Measurements from ENCODE around the gene PARD3.

Gene PARD3

GRCh38 chr10:34206078-34206934, 608.8 kb downstream of the PARD3 start:
- Histone ChIP-seq H3K9me3 (ENCODE audit: insufficient read depth, low read length) (no peaks in the 10 kb centered on the region), H3K9ac (ENCODE audit: low read length) (no peak overlapping the region), H3K79me2 (ENCODE audit: insufficient read depth, low read length) (no peaks in the 10 kb centered on the region), H3K4me2 (ENCODE audit: low read depth, low read length, poor library complexity, severe bottlenecking) (no peak overlapping the region), H3K4me3 (ENCODE audit: insufficient read depth, low read length, poor library complexity, severe bottlenecking) (no peak overlapping the region), H4K20me1 (ENCODE audit: low read depth, low read length) (no peaks in the 10 kb centered on the region), H3K27ac (ENCODE audit: low read depth, low read length) (no peak overlapping the region), H3K27me3 (ENCODE audit: low read length) (no peaks in the 10 kb centered on the region), H3F3A (ENCODE audit: insufficient read depth) (no peaks in the 10 kb centered on the region), H3K9me2 (replicated peaks; ENCODE audit: insufficient read depth, low read length) (no peaks in the 10 kb centered on the region), H2AFZ (ENCODE audit: low read depth, low read length, severe bottlenecking) (no peak overlapping the region), H3K36me3 (ENCODE audit: low read length) (no peaks in the 10 kb centered on the region)
- TF ChIP-seq EZH2phosphoT487 (conservative IDR thresholded peaks at IDR 0.05; ENCODE audit: low read length) (no peak), CTCF (IDR thresholded peaks at IDR 0.05; ENCODE audit: insufficient read depth, low read length, poor library complexity, severe bottlenecking) (no peak)

DNA sequence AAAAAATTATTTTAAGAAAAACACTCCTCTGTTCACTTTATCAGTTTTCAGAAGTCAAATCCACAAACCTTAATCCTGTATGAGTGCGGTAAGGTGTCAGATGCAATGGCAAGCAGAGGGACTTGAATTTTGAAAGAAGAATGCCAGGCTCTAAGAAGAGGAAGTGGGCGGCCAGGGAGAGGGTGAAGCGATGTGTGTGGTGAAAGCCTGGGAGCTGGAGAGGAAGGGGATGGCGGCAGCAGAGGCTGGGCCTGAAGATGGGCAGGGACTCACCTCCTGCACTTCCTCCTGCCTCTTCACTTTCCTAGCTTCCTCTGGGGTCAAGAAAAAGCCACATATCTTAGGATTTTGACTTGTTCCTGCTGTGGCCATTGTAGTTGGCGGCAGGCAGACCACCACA, 609.6 kb downstream of the PARD3 start:
- H3K9me3 ChIP-seq (ENCODE audit: insufficient read depth, low read length), result no peaks in the 10 kb centered on the region
- no peak overlapping the region for H3K9ac ChIP-seq (ENCODE audit: low read length)
- H3K9me2 ChIP-seq (replicated peaks; ENCODE audit: insufficient read depth, low read length), result no peaks in the 10 kb centered on the region
- H3K27me3 ChIP-seq (ENCODE audit: low read length), result no peaks in the 10 kb centered on the region
- no peak overlapping the region for H2AFZ ChIP-seq (ENCODE audit: low read depth, low read length, severe bottlenecking)
- H3K27ac ChIP-seq (ENCODE audit: low read depth, low read length), result no peak overlapping the region
- no peaks in the 10 kb centered on the region for H4K20me1 ChIP-seq (ENCODE audit: low read depth, low read length)
- no peak for TF ChIP-seq EZH2phosphoT487 (conservative IDR thresholded peaks at IDR 0.05; ENCODE audit: low read length)
- no peak for TF ChIP-seq CTCF (IDR thresholded peaks at IDR 0.05; ENCODE audit: insufficient read depth, low read length, poor library complexity, severe bottlenecking)
- H3K36me3 ChIP-seq (ENCODE audit: low read length), result no peaks in the 10 kb centered on the region
- no peaks in the 10 kb centered on the region for H3K79me2 ChIP-seq (ENCODE audit: insufficient read depth, low read length)
- no peak overlapping the region for H3K4me3 ChIP-seq (ENCODE audit: insufficient read depth, low read length, poor library complexity, severe bottlenecking)
- H3F3A ChIP-seq (ENCODE audit: insufficient read depth), result no peaks in the 10 kb centered on the region
- no peak overlapping the region for H3K4me2 ChIP-seq (ENCODE audit: low read depth, low read length, poor library complexity, severe bottlenecking)

GRCh38 chr10:34203966-34204630, 611.0 kb downstream of the PARD3 start:
- no peak overlapping the region for H3K27ac ChIP-seq (ENCODE audit: low read depth, low read length)
- no peak for TF ChIP-seq CTCF (IDR thresholded peaks at IDR 0.05; ENCODE audit: insufficient read depth, low read length, poor library complexity, severe bottlenecking)
- no peak for TF ChIP-seq EZH2phosphoT487 (conservative IDR thresholded peaks at IDR 0.05; ENCODE audit: low read length)

More at GRCh38 chr10:34203966-34204630, 611.0 kb downstream of the PARD3 start:
- Histone ChIP-seq H4K20me1 (ENCODE audit: low read depth, low read length) (no peaks in the 10 kb centered on the region), H3K9ac (ENCODE audit: low read length) (no peak overlapping the region), H3K4me3 (ENCODE audit: insufficient read depth, low read length, poor library complexity, severe bottlenecking) (no peak overlapping the region), H3K79me2 (ENCODE audit: insufficient read depth, low read length) (no peaks in the 10 kb centered on the region), H3F3A (ENCODE audit: insufficient read depth) (no peaks in the 10 kb centered on the region), H3K9me2 (replicated peaks; ENCODE audit: insufficient read depth, low read length) (no peaks in the 10 kb centered on the region), H3K36me3 (ENCODE audit: low read length) (no peaks in the 10 kb centered on the region), H3K4me2 (ENCODE audit: low read depth, low read length, poor library complexity, severe bottlenecking) (no peak overlapping the region), H3K27me3 (ENCODE audit: low read length) (no peaks in the 10 kb centered on the region), H3K9me3 (ENCODE audit: insufficient read depth, low read length) (no peaks in the 10 kb centered on the region), H2AFZ (ENCODE audit: low read depth, low read length, severe bottlenecking) (no peak overlapping the region)
